ENCODE results near the gene FEM1C.
"Not testable (repeated sequence)": the region's sequence is repeated elsewhere in the genome, so short reads cannot be mapped to it uniquely, and the experiment has no call there.

The FEM1C gene

DNA sequence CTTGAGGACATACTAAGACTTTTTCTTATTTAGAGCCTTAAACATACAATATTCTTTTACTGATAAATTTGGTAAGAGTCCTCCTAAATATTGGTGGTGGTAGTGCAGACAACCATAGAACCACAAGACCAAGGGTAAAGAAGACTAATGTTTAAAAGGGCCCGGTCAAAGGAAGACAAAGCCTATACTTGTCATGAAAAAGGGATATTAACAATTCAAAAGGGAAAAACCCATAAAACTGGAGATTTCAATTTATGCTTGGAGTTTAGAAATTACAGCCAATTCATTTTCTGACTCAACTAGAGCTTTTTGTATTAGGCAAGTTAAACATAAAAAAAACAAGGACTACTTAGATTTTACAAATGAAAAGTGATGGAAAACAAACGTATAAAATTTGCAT, 24.4 kb downstream of the FEM1C start:
- no peak for DNase-seq (ENCODE audit: low spot score)

DNA sequence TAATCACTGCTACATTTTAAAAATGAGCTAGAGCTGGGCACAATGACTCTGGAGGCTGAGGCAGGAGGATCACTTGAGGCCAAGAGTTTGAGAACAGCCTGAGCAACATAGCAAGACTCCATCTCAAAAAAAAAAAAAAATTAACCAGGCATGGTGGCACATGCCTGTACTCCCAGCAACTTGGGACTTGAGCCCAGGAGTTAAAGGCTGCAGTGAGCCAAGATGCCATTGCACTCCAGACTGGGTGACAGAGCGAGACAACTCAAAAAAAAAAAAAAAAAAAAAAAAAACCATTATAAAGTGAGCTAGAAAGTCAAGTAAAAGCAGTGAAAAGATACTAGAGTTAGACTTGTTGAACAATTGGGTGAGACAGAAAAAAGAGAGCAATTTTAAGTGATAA, 28.2 kb downstream of the FEM1C start:
- DNase-seq (ENCODE audit: low spot score) = no peak

DNA sequence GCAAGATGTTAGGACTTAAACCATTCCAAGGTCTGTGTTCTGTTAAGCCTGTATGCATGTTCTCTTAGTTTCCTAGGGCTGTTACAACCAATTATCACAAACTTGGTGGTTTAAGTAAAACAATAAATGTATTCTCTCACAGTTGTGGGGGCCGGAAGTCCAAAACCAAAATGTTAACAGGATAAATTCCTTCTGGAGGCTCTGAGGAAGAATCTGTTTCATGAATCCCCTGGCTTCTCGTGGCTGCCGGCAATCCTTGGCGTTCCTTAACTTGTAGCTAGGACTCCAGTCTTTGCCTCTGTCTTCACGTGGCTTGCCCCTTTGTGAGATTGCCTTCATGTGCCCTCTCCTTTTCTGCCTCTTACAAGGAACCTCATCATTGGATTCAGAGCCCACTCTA, 30.4 kb downstream of the FEM1C start:
- DNase-seq (ENCODE audit: low spot score) = no peak

DNA sequence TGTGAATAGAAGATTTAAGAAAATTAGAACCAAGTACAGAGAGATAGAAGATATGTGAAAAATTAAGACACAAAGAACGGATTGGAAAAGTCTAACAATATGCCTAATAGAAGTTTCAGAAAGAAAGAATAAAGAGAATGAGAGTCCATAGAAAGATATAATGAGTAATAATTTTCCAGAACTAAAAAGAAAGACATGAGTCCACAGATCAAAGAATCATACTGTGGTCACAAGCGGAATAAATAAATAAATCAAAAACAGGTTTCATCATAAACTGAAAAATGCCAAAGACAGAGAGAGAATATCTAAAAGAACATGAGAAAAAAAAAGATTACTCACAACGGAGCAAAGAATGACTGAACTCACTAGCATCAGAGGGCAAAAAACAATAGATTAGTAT, 32.9 kb downstream of the FEM1C start:
- no peak for DNase-seq (ENCODE audit: low spot score)

DNA sequence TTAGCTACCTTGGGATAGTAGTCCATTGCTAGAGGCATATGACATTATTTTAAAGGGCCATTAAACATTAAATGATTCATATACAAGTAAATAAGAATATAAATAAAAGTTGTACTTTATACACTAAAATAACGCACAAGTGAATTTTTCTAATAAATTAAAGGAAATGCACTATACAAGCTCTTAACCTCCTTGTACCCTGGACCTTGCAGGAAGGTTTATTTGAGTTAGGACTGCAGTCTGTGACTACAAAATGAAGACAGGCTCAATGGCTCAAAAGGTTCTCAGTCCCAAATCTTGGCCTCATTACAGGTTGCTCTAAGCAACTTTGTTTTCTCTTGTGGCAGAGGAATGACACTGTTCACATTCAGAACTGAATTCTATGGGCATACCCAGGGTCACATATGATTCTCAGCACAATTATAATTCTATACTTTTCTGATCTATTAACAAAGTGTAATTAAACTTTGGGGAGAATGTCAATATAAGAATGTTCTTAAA, 34.4 kb downstream of the FEM1C start:
- no peak for DNase-seq (ENCODE audit: low spot score)

DNA sequence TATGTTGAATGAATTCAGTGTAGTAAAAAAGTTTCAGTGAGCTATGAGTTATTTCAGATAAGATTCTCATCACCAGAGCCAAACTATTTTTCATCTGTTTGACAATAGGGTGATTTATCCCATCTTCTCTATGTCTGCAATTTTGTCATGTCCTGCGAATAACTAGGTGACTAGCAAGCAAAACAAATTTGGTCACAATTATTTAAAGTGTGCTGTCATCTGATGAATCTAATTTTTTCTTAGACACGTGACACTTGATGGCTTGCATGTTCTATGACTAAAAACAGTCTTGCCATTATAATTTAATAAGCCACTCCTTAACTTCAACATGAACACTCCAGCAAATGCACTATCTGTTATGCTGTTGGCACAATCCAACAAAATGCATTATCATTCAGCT, 35.0 kb downstream of the FEM1C start:
- no peak for DNase-seq (ENCODE audit: low spot score)

DNA sequence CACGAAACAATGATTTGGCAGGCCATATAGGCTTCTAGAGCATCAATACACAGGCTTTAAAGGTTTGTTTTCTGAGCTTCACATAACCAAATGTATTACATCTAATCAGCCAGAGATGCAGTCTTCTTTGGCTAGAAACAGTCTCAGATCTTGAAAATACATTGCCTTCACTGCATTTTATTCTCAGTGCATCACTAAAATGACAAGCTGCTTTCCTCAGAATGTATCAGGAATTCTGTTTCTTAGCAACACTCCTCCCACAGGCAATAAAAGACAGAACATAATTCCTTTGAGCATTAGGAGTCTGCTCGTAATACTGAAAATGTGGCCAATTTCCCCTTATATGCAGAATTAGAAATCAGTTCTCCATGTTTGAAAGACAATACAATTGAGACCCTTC, 36.9 kb downstream of the FEM1C start:
- DNase-seq (ENCODE audit: low spot score) = no peak

DNA sequence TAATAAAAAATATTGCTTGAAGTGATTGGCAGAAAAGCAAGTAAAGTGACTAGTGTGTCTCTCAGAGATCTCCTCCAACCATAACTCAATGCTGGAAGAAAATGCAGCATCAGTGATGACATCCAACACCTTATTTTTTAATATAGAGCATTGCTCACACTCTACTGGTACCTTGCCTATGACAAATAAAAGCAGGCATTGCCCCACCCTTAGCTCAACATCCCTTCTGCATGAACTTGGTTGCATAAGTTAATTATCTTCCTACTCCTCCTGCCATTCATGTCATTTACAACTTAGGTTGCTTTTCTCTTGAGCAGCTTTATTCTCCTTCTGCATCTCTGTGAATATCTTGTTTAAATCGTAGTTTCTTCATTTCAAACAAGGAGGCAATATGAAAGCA, 41.2 kb downstream of the FEM1C start:
- no peak for DNase-seq (ENCODE audit: low spot score)

DNA sequence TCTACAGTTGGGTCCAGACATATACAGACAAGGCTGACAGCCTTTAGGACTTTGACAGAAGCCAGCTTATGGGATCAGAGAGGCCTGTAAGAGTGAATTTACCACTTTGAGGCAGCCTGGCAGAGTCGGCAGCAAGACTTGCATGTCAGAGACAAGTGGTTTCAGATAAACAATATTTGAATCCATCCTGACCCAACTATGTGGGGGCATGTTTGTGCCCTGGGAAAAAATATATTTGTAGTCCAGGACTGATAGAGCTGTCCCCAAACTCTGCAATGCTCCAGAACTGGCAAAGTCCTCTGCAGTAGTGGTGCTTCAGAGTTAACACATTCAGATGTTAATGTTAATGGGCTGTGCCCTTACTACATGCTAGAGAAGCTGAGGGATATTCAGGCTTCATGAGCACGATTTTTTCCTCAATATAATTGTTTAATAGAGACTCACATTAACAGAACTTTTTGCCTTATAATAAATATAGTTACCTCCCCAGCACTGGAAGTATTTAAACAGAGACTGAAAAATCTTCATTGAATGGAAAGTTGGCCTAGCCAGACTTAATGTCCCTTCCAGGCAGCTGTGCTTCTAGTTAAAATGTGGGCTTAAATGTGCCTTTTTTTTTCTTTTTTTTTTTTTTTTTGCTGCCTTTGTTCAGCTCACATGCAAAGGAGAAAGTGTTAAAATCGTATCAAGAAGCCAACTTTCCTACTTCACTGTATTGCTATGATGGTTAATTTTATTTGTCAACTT, 42.9 kb downstream of the FEM1C start:
- DNase-seq (ENCODE audit: low spot score) = no peak

DNA sequence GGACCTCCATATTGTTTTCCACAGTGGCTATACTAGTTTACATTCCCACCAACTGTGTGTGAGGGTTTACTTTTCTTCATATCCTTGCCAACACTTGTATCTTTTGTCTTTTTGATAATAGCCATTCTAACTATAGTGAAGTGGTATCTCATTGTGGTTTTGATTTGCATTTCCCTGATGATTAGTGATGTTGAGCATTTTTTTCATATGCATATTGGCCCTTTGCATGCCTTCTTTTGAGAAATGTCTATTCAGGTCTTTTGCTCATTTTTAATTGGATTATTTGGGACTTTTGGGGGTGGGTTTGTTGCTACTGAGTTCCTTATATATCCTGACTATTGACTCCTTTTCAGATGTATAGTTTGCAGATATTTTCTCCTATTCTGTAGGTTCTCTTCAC, 44.4 kb downstream of the FEM1C start:
- no peak for DNase-seq (ENCODE audit: low spot score)

DNA sequence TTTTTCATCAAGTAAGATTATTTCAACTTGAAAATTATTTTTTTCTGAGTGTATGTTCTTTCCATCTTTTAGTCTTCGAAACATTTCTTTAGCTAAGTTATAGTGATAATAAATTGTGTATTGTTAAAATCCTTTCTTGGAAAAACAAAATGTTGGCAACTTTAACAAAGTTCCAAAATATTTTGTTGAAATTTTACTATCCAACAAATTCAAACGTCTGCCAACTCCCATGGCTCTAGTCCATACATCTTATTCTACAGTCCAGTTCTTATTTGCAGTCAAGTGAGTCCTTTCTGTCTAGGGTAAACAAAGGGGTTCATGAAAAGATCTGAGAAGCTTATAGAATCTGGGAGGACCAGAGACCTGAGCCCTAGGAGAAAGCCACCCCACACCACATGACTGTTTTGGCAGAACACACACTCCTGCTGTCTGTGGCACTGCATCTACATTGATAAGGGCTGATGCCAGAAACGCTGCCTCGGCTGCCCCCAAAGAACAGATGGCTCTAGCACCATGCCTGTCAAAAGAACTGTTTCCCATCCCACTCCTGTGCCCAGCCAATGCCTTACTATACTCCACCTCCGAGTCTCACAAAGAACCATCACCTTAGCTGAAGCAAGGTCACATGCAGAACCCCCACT, 47.5 kb downstream of the FEM1C start:
- DNase-seq (ENCODE audit: low spot score) = peak; percentile 75

DNA sequence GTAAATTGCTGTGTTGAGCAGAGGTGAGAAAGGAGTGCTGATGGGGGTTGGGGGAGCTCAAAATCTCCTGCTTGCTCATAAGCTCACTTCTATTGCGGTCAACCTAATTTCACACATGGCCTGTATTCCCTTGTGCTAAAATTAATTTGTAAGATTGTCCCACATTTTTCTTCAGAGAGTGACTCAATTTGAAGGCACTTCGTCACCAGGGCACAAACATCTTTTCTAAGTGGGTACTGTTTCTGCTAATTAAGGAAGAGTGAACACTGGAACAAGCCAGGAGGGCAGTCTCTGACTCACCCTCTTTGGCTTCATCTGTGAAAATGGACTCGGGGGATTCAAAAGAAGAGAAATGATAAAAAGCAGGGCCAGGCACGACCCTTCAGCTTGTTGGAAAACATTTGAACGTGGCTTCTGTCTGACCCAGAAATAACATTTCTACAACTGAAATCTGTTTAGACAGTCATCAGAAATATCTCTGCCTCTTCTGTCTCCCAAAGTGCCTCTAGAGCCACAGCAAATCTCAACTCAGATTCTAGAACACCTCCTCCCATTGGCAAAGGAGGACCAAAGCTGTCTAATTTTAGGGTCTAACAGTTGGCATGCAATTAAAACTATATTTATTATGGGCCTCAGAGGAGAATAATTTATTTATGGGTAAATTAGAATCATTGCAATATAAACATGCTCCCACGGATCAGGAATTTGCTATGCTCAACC, 49.8 kb downstream of the FEM1C start:
- no peak for DNase-seq (ENCODE audit: low spot score)

DNA sequence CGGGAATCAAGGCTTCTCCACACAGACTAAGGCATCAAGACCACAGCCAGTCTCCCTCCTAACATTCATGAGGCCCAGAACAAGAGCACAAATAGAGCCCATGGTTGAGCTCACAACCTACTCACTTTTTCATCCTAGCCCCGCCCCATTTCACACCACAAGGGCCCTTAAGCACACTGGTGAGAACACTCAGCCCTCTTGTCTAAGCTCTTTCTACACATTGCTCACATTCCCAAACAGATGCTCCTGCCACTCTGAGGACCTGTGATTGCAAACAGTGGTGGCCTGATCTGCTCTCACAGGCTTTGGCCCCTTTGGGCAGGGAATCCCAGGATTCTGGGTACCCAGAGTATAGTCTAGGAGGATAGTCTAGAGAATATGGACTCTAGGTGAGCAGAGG, 54.0 kb downstream of the FEM1C start:
- DNase-seq (ENCODE audit: low spot score) = no peak

DNA sequence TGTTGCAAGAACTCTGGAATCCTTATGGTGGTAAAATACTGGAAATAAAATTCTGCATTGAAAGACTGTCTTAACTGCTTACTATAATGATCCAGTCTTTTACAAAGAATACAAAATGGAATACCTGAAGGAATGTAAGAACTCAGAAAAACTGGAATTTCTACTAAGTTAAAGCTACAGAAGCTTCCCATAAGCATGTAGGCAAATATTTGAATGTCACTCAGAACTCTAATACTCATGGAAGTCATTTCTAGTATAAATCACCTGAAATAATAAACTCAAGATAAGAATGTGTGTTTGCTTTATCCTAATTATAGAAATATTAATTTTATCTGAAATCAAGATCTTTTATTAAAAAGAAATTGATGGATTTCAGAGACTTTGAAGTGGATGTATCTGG, 54.8 kb downstream of the FEM1C start:
- DNase-seq (ENCODE audit: low spot score) = no peak

DNA sequence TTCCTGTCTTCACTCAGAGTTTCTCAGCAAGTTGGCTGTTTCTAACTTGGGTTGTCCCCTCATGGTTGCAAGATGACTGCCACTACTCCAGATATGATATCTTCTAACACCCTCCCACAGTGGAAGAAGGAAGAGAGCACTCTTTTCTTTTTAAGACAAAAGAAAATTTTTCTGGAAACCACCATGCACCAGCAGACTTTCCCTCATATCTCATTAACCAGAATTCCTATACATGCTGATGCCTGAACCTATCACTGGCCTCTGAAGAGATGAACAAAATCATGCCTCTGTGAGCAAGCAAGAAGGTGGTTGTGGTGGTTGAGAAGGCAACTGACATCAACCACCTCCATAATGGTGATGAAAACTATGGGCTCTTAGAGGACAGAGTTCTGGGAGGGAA, 56.8 kb downstream of the FEM1C start:
- no peak for DNase-seq (ENCODE audit: low spot score)

DNA sequence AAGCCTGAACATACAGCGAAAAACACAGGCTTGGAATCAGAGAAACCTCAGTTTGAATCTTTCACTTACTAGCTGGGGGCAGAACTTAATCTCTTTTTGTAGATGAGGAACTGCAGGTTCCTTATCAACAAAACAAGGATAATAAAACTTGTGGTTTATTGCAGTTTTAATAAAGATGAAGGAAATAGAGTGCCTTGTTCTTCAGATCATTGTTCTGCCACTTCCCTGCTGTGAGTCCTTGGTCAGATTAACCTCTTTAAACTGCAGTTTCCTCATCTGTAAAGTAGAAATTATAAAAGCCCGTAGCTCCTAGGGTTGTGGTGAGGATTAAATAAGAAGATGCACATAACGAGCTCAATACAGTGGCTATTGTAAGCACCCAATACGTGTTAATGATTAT, 57.4 kb downstream of the FEM1C start:
- no peak for DNase-seq (ENCODE audit: low spot score)

DNA sequence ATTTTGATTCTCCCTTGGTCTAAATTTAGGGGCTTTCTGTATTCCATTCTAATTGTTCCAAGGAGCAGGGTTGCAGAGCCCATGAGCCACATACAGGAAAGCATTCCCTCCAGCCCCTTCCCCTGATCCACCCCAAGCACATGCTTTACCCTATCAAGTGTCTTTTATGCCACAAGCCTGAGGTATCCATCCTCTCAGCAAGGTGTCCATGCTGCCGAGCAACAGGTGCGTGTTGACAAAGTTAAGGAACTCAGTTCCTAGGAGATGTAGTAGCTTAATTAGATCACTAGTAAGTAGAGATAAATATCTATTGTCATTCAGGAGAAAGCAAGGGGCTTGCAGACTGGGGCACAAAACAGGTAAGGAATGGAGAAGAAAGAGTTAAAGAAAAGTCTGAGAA, 57.8 kb downstream of the FEM1C start:
- DNase-seq (ENCODE audit: low spot score) = no peak

DNA sequence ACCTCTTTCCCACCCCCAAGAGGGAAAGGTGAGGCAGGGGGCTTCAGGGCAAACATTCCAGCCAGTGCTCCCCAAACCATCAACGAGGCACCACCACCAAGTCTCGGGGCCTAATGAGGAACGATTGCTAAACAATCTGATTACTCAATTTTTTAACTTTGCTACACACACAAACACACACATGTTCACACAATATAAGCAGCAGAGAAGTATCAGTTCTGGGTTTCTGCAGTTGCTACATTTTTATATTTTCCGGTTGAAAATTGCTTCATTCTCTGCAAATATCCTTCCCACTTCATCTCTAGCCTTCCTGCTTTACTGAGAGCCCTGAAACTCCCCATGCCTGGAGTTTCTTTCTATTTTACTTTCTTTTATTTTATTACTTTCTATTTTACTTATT, 60.2 kb downstream of the FEM1C start:
- DNase-seq (ENCODE audit: low spot score) = no peak

DNA sequence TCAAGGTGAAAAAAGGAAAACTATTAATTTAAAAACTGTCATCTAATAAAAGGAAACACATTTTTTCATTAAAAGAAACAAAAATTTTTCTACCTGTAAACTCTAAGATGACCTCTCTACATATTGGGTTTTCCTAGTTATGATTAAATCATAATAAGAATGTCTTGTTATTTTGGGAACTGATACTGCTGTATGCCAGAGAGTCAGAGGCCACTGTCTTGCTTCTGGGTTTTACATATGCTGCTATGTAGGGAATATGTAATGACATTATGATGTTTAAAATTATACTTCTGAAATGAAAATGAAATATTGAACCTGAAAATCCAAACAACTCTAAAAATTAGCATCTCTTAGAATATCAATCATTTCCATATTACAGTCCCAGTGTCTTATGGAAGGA, 63.7 kb downstream of the FEM1C start:
- no peak for DNase-seq (ENCODE audit: low spot score)

DNA sequence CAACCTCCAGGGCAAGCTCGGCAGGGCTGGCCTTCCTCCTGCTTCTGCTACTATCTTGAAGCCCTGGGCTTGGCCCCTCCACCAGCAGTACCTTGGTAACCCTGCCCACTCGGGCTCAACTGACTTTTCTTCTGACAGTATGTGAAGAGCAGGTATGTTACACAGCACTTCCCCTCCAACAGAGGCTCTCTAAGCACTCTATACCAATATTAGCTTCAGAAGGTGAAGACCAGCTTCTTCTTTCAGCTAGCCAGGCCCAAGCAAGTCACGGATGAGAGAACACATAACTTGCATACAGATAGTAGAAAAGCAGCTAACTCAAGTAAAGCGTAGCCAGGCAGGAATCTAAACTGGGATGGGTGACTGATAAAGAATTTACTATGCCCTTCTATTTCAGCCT, 64.3 kb downstream of the FEM1C start:
- DNase-seq (ENCODE audit: low spot score) = no peak

DNA sequence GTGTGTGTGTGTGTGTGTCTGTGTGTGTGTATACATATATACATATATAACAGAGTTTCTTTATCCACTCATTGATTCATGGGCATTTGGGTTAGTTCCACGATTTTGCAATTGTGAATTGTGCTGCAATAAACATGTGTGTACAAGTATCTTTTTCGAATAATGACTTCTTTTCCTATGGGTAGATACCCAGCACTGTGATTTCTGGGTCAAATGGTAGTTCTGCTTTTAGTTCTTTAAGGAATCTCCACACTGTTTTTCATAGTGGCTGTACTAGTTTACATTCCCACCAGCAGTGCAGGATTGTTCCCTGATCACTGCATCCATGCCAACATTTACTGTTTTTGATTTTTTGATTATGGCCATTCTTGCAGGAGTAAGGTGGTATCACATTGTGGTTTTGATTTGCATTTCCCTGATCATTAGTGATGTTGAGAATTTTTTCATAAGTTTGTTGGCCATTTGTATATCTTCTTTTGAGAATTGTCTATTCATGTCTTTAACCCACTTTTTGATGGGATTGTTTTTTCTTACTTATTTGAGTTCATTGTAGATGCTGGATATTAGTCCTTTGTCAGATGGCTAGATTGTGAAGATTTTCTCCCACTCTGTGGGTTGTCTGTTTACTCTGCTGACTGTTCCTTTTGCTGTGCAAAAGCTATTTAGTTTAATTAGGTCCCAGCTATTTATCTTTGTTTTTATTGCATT, 65.3 kb downstream of the FEM1C start:
- DNase-seq (ENCODE audit: low spot score) = not testable (repeated sequence)

DNA sequence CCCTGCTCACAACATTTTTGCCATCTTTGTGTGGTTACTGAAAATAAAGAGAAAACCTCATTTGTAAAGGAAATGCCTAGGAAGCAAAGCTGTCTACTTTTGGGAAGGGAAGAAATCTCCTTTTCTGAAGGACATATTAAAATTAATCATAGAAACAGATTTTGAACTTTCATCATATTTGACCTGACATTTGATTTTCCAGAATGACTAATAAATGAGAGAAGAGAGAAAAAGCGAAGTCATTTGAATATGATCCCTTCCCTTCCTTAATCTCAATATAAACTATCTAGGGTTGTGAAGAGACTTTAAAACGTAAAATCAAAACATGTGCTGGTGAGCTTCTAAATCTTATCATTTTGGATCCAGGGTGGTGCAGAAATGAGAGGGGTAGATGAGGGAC, 66.3 kb downstream of the FEM1C start:
- DNase-seq (ENCODE audit: low spot score) = no peak

DNA sequence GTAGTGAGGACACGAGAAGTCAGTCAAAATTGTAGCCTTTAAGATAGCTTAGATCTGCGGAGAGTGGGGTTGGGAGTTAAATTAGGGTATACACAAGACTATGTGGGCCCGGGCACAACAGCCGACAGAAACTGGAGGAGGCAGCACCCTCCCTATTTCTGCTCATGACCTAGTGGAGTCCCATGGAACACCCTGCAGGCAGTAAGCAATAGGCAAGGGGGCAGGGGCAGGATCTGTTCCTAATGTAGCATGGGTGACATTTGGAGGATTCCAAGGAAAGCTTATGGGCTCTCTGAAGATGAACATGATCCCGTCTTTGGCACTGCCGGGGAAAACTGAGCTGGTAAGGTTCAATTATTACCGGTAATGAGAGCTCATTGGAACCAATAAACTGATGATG, 67.0 kb downstream of the FEM1C start:
- no peak for DNase-seq (ENCODE audit: low spot score)

Measured in hematopoietic multipotent progenitor cell treated with erythropoietin and hydrocortisone succinate and interleukin-3 and kit ligand, for 15 days (in vitro differentiated cells).